ENCODE data around the gene MTA1. TPM values are rescaled to one million over a fixed set of nuclear protein-coding genes. Genes with fewer than 3 reads are reported as not detected.
A peak's percentile ranks its signal among the peaks of the same experiment; 100 is the strongest.

The MTA1 gene
- total and polyA plus RNA-seq, 7 donors = 22.6 to 48.6 (median 41.1) TPM

- TF ChIP-seq, protein P1, sequence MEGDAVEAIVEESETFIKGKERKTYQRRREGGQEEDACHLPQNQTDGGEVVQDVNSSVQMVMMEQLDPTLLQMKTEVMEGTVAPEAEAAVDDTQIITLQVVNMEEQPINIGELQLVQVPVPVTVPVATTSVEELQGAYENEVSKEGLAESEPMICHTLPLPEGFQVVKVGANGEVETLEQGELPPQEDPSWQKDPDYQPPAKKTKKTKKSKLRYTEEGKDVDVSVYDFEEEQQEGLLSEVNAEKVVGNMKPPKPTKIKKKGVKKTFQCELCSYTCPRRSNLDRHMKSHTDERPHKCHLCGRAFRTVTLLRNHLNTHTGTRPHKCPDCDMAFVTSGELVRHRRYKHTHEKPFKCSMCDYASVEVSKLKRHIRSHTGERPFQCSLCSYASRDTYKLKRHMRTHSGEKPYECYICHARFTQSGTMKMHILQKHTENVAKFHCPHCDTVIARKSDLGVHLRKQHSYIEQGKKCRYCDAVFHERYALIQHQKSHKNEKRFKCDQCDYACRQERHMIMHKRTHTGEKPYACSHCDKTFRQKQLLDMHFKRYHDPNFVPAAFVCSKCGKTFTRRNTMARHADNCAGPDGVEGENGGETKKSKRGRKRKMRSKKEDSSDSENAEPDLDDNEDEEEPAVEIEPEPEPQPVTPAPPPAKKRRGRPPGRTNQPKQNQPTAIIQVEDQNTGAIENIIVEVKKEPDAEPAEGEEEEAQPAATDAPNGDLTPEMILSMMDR (IDR thresholded peaks at IDR 0.05) = no peak
- H3K27me3 ChIP-seq (ENCODE audit: insufficient read depth in 3 of 3, low read length in 2 of 3) = no peaks in the 10 kb centered on the region
- ATAC-seq = no peak
- no peak overlapping the region for H3K27ac ChIP-seq
- peaks cover 0 to 17% of the 10 kb centered on the region in 2 donors for H3K36me3 ChIP-seq (ENCODE audit: insufficient read depth in 1 of 2, low read depth in 1 of 2)
- peaks cover 18% of the 10 kb centered on the region for H3K4me1 ChIP-seq
- no peak for DNase-seq
- WGBS, 3 donors = 88 to 94% (median 92%) methylated on average over 9 of the region's 9 CpGs
- peak overlapping the region; percentile 98 for H3K4me3 ChIP-seq
- intact Hi-C loops (cut with DNase I) = no loop called here
- H3K9me3 ChIP-seq = no peaks in the 10 kb centered on the region
Observed at GRCh38 chr14:105400016-105400415, 19.6 kb upstream of the MTA1 start.

GRCh38 chr14:105401699-105402098, 17.9 kb upstream of the MTA1 start:
- Histone ChIP-seq H3K4me1 (peaks cover 18% of the 10 kb centered on the region), H3K27me3 (ENCODE audit: insufficient read depth in 3 of 3, low read length in 2 of 3) (no peaks in the 10 kb centered on the region), H3K27ac (no peak overlapping the region), H3K4me3 (no peak overlapping the region), H3K9me3 (no peaks in the 10 kb centered on the region), H3K36me3 (ENCODE audit: insufficient read depth in 1 of 2, low read depth in 1 of 2) (peaks cover 0 to 15% of the 10 kb centered on the region in 2 donors)
- ATAC-seq (no peak), DNase-seq (no peak)
- intact Hi-C loops (cut with DNase I) = no loop called here
- 93 to 95% (median 95%) methylated on average over 9 of the region's 9 CpGs for WGBS, 3 donors
- TF ChIP-seq, protein P1 (IDR thresholded peaks at IDR 0.05) = no peak

DNA sequence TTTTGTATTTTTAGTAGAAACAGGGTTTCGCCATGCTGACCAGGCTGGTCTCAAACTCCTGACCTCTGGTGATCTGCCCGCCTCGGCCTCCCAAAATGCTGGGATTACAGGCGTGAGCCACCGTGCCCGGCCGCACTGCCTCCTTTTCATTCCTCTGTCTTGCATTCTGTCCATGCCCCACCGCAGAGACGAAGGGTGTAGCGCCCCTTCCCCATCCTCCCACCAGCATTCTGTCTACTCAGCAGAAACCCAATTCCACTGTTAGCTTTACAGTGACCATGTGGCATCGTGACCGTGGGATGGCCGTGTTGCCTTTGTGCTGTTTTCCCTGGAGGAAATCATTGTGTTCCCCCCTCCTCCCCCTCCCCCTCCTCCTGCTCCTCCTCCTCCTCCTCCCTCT, 11.0 kb upstream of the MTA1 start:
- Histone ChIP-seq H3K4me3 (no peak overlapping the region), H3K27ac (no peak overlapping the region), H3K27me3 (ENCODE audit: insufficient read depth in 3 of 3, low read length in 2 of 3) (peaks cover 0 to 2% (median 0%) of the 10 kb centered on the region in 3 donors), H3K4me1 (peaks cover 6% of the 10 kb centered on the region), H3K9me3 (no peaks in the 10 kb centered on the region), H3K36me3 (ENCODE audit: insufficient read depth in 1 of 2, low read depth in 1 of 2) (no peaks in the 10 kb centered on the region)
- DNase-seq = no peak
- TF ChIP-seq, protein P1 (IDR thresholded peaks at IDR 0.05) = no peak
- WGBS, 3 donors = 79 to 85% (median 80%) methylated on average over 13 of the region's 13 CpGs
- intact Hi-C loops (cut with DNase I) = no loop called here
- no peak for ATAC-seq

DNA sequence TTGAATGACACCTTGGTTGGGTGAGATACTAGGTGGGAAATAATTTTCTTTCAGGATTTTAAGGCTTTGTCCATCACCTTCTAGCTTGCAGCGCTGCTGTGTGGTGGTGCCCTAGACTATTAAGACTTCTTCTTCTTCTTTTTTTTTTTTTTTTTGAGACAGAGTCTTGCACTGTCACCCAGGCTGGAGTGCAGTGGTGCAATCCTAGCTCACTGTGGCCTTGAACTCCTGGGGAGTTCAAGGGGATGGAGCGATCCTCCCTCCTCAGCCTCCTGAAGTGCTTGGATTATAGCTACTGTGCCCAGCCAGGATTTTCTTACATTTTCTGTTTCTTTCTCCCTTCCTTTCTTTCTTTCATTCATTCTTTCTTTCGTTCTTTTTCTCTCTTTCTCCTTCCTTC, 10.3 kb upstream of the MTA1 start:
- 89 to 95% (median 90%) methylated on average over 3 of the region's 3 CpGs for WGBS, 3 donors
- Histone ChIP-seq H3K9me3 (no peaks in the 10 kb centered on the region), H3K4me1 (peaks cover 6% of the 10 kb centered on the region), H3K27ac (no peak overlapping the region), H3K27me3 (ENCODE audit: insufficient read depth in 3 of 3, low read length in 2 of 3) (peaks cover 0 to 2% (median 0%) of the 10 kb centered on the region in 3 donors), H3K36me3 (ENCODE audit: insufficient read depth in 1 of 2, low read depth in 1 of 2) (no peaks in the 10 kb centered on the region), H3K4me3 (no peak overlapping the region)
- ATAC-seq (no peak), DNase-seq (no peak)
- TF ChIP-seq, protein P1 (IDR thresholded peaks at IDR 0.05) = no peak
- intact Hi-C loops (cut with DNase I) = no loop called here

DNA sequence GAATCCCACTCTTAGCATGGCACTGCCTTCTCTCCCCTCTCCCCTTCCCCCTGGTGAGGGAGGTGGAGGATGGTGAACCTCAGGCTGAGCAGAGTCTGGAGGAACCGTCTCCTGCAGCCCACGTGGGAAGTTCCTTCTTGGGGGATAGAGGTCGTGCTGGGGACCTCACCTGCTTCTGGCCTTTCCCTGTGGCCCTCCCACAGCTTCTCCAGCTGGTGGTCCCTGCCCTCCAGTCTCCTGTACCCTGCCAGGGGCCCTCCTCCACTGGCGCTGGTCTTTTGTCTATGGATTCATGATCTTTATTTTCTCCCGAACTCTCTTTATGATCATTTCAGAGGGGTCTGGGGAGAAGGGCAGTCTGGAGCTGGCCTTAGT, 9.0 kb upstream of the MTA1 start:
- ATAC-seq = no peak
- intact Hi-C loops (cut with DNase I) = no loop called here
- TF ChIP-seq, protein P1 (IDR thresholded peaks at IDR 0.05) = no peak
- Histone ChIP-seq H3K4me1 (peaks cover 6% of the 10 kb centered on the region), H3K9me3 (no peaks in the 10 kb centered on the region), H3K27me3 (ENCODE audit: insufficient read depth in 3 of 3, low read length in 2 of 3) (peaks cover 0 to 2% (median 0%) of the 10 kb centered on the region in 3 donors), H3K4me3 (peak overlapping the region; percentile 59), H3K27ac (no peak overlapping the region), H3K36me3 (ENCODE audit: insufficient read depth in 1 of 2, low read depth in 1 of 2) (no peaks in the 10 kb centered on the region)
- WGBS, 3 donors = 52 to 67% (median 66%) methylated on average over 5 of the region's 5 CpGs
- DNase-seq = no peak

All from psoas muscle (tissue), 8 donors.